ENCODE measurements around the gene SLC35B1.

GRCh38 chr17:49705254-49705653 lies 2.5 kb downstream of the SLC35B1 start:
- TF ChIP-seq CTCF (IDR thresholded peaks at IDR 0.05; ENCODE audit: extremely low read depth in 1 of 2, insufficient read depth in 1 of 2, low read depth in 1 of 2, low read length in 2 of 2) = no peak
- no peak for TF ChIP-seq POLR2AphosphoS5 (IDR thresholded peaks at IDR 0.05; ENCODE audit: insufficient read depth, low read depth, low read length)
- TF ChIP-seq POLR2A (IDR thresholded peaks at IDR 0.05; ENCODE audit: low read depth, low read length) = no peak
- TF ChIP-seq MAX (IDR thresholded peaks at IDR 0.05; ENCODE audit: insufficient read depth, insufficient read length) = no peak
- TF ChIP-seq EZH2 (IDR thresholded peaks at IDR 0.05; ENCODE audit: borderline replicate concordance, low read depth, low read length, severe bottlenecking) = no peak
- TF ChIP-seq JUN (IDR thresholded peaks at IDR 0.05; ENCODE audit: borderline replicate concordance, insufficient read depth, insufficient read length, low read depth) = no peak
- TF ChIP-seq FOS (IDR thresholded peaks at IDR 0.05; ENCODE audit: borderline replicate concordance, insufficient read depth, low read length) = no peak

Measured in endothelial cell of umbilical vein (primary cell).